Pons (tissue), 1 donor: ENCODE results near the gene PPP4C.

Source experiments
- DNase-seq: peaks from one replicate; pipeline ENCODE4 v3.0.0-alpha.2; 2016; ENCODE audit warnings: low spot score

Gene PPP4C

GRCh38 chr16:30054959-30055553, 20.7 kb upstream of the PPP4C start:
- DNase-seq, result no peak

- no peak for DNase-seq
Observed at GRCh38 chr16:30060346-30060745, 15.4 kb upstream of the PPP4C start.

- DNase-seq, result no peak
Observed at GRCh38 chr16:30060836-30061554, 14.8 kb upstream of the PPP4C start.

GRCh38 chr16:30063278-30063892, 12.4 kb upstream of the PPP4C start:
- no peak for DNase-seq

- DNase-seq, result peak; percentile 89
Observed at GRCh38 chr16:30063893-30064728, 11.7 kb upstream of the PPP4C start.

- DNase-seq, result no peak
Observed at GRCh38 chr16:30064729-30065101, 11.1 kb upstream of the PPP4C start.

GRCh38 chr16:30065102-30065942, 10.5 kb upstream of the PPP4C start, which contains the start of gene ALDOA:
Gene ALDOA (plus strand): TSS chr16:30065760. CDS start chr16:30066898, 1,138 bp downstream.
- peak; percentile 97 for DNase-seq

- DNase-seq, result no peak
Observed at GRCh38 chr16:30065943-30066760, 9.6 kb upstream of the PPP4C start.

GRCh38 chr16:30066761-30067583, 8.8 kb upstream of the PPP4C start:
- no peak for DNase-seq

GRCh38 chr16:30067584-30067916, 8.2 kb upstream of the PPP4C start:
- no peak for DNase-seq

- no peak for DNase-seq
Observed at GRCh38 chr16:30068333-30068732, 7.5 kb upstream of the PPP4C start.

- DNase-seq, result no peak
Observed at GRCh38 chr16:30068750-30069610, 6.8 kb upstream of the PPP4C start.

- DNase-seq, result peak; percentile 50
Observed at GRCh38 chr16:30069611-30070462, 6.0 kb upstream of the PPP4C start.

GRCh38 chr16:30070490-30070889, 5.3 kb upstream of the PPP4C start:
- no peak for DNase-seq

GRCh38 chr16:30076276-30076791, 540 bp downstream of the PPP4C start:
- DNase-seq, result no peak

- DNase-seq, result no peak
Observed at GRCh38 chr16:30077656-30078055, 1.9 kb downstream of the PPP4C start.

- DNase-seq, result no peak
Observed at GRCh38 chr16:30078744-30079143, 3.0 kb downstream of the PPP4C start.

- no peak for DNase-seq
Observed at GRCh38 chr16:30079480-30079879, 3.7 kb downstream of the PPP4C start.
